Cerebellar nuclear complex (tissue), 1 donor: ENCODE measurements around the gene C5.

ENCODE experiments used
- DNase-seq, 2 experiments: peaks; one replicate each; lab custom pipeline; 2025; lab: John Stamatoyannopoulos, UW

Gene C5

GRCh38 chr9:120924698-120925534 is 125.2 kb downstream of the C5 start:
- DNase-seq: no peak

- no peak for DNase-seq
Observed at GRCh38 chr9:120923620-120924328, 126.3 kb downstream of the C5 start.

GRCh38 chr9:120922404-120923195 is 127.5 kb downstream of the C5 start:
- DNase-seq: no peak

GRCh38 chr9:120921661-120922181 is 128.4 kb downstream of the C5 start:
- DNase-seq: no peak

- DNase-seq: no peak
Observed at GRCh38 chr9:120920806-120921178, 129.3 kb downstream of the C5 start.

GRCh38 chr9:120919843-120920805 is 130.0 kb downstream of the C5 start:
- DNase-seq: no peak

GRCh38 chr9:120918931-120919842 is 130.9 kb downstream of the C5 start:
- no peak for DNase-seq

GRCh38 chr9:120917929-120918762 is 131.9 kb downstream of the C5 start:
- DNase-seq: no peak

- DNase-seq: no peak
Observed at GRCh38 chr9:120916991-120917880, 132.8 kb downstream of the C5 start.

GRCh38 chr9:120916588-120916987 is 133.5 kb downstream of the C5 start:
- no peak for DNase-seq

GRCh38 chr9:120915854-120916470 is 134.1 kb downstream of the C5 start:
- DNase-seq: no peak

- no peak for DNase-seq
Observed at GRCh38 chr9:120914953-120915352, 135.1 kb downstream of the C5 start.

- DNase-seq: no peak
Observed at GRCh38 chr9:120914396-120914795, 135.7 kb downstream of the C5 start.

GRCh38 chr9:120913647-120914264 is 136.3 kb downstream of the C5 start:
- no peak for DNase-seq

GRCh38 chr9:120912958-120913646 is 137.0 kb downstream of the C5 start:
- DNase-seq: no peak

- DNase-seq: no peak
Observed at GRCh38 chr9:120911295-120911837, 138.7 kb downstream of the C5 start.
